ENCODE measurements around the gene SESN2.

The SESN2 gene

DNA sequence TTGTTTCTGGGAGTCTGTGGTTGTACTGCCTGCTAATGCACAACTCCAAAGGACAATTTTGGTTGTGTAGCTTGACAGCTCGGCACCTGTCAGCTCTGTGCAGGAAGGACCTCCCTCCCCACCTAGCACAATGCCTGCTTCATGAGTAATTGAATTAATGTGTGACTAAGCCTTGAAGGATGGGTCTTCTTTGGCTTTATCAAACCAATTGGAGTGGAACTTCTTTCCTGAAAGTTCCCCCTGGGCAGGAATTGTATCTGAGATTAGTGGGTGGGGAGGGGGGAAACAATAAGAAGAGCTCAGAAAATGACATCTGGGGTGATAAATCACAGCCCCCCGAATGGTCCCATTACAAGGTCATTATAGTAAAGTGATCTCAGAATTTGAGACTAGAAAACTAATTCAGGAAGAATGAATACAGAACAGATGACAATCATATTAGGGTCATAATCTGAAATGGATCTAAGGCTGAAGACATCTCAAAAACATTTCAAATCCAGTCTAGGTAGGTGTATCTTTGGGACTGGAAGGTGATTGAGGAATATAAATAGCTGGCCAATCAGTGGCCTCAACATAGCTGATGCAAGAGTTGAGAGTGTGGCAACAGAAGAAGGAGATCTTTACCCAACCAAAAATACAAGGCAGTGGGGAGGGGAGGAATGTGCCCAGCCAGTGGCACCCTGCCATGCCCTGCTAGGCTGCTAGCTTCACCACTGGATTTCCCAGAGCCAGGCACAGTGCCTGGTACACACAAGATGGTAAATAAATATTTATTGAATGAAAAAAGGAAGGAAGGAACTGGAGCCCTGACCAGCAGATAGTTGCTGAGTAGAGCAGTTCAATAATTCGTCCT, 10.1 kb upstream of the SESN2 start:
- no peak for DNase-seq (ENCODE audit: low spot score)

DNA sequence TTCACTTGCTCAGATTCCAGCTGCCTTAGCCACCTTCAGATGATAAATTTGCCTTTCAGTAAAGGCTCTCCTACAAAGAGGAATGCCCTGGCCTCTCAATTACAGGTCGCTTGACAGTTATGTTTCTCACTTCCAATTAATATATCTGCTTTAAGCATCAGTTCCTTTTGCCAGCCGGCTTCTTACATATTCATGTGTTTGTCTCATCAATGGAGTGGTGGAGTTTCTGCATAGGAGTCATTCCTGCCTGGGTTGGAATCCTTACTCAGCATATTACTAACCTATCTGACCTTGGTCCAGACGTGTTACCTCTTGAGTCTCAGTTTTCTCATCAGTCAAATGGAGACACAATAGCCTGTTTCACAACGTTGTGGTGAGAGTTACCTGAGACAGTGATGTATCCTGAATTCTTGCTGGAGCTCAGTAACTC, 9.4 kb upstream of the SESN2 start:
- no peak for DNase-seq (ENCODE audit: low spot score)

DNA sequence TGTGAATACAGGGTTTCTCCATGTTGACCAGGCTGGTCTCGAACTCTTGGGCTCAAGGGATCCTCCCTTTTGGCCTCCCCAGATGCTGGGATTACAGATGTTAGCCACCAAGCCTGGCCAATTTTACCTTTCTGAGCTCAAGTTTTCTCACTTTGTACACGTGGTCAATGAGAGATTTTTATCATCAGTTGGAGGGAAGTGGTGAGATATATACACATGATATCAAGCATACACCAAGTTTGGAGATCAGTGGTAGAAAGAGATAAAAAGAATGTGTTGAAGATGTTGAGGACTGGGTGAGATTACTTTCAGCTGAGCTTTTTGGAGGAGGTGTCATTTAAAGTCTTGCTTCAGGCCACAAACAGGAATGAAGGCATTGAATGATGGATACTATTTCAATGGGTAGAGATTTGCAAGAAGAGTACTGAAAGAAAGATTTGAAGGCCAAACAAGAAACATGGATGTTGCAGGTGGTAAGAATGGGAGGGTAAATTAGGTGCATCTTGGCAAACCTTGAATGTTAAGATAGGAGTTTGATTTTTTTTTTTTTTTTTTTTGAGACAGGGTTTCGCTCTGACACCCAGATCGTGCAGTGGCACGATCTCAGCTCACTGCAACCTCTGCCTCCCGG, 3.0 kb upstream of the SESN2 start:
- DNase-seq (ENCODE audit: low spot score): no peak

DNA sequence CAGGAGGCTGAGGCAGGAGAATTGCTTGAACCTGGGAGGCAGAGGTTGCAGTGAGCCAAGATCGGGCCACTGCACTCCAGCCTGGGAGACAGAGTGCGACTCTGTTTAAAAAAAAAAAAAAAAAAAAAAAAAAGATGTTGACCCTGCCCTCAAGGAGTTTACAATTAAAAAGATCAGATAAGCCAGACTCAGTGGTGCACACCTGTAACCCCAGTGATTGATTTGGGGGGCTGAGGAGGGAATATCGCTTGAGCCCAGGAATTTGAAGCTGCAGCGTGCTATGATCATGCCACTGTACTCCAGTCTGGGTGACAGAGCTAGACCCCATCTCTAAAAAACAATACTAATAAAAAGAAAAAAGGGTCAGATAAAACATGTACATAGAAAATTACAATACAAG, 1.6 kb upstream of the SESN2 start:
- no peak for DNase-seq (ENCODE audit: low spot score)

- no peak for DNase-seq (ENCODE audit: low spot score)
Observed at GRCh38 chr1:28258628-28259251, 578 bp upstream of the SESN2 start.

DNA sequence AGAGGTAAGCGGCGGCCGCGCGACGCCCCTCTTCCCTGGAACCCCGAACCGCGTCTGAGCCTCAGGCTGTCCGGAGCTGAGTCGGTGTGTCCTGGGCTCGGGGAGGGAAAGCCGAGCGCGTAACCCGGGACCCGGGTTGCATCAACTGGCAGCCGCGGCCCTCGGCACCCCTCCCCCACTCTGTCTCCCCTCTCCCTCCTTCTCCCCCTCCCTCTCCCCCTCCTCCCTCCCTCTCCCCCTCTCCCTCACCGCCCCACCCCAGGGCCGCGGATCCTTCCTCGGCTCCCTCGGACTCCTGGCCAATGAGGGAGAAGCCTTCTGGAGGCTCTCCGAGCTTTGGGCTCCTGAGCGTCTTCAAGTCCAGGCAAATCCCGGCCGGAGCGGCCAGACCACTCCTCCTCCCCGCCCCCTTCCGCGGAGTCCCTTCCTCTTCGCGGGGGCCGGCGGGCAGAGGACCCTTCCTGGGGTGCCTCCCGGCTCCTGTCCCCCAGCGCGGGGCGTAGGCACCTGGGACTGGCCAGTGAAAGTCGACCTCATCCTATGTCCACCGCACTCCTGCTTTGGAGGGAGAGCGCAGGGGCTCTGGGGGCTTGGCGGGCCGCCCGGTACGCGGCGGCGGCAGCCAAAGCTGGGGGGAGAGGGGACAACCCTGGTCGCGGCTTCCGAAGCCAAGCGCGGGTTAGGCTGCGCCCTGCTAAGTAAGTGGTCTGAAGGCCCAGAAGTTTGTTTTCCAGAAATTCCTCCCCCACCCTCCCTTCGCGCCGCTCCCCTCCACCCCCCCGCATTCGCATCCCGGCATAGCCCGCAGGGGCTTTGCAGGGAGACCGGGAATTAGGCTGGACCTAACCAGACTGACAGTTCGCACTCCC, 850 bp downstream of the SESN2 start:
- DNase-seq (ENCODE audit: low spot score): peak; percentile 28

GRCh38 chr1:28260803-28261174, 1.5 kb downstream of the SESN2 start:
- no peak for DNase-seq (ENCODE audit: low spot score)

GRCh38 chr1:28264897-28265296, 5.6 kb downstream of the SESN2 start:
- no peak for DNase-seq (ENCODE audit: low spot score)

DNA sequence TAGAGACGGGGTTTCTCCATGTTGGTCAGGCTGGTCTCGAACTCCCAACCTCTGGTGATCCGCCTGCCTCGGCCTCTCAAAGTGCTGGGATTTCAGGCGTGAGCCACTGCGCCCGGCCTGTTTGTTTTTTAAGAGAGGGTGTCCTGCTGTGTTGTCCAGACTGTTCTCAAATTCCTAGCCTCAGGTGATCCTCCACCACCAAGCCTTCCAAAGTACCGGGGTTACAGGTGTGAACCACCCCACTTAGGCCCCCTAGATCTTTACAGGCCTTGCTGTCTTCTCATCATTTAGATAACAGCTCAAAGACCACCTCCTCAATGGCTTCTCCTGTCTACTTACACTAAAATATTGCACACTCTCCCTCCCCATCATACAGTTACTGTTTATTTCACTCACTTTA, 6.3 kb downstream of the SESN2 start:
- no peak for DNase-seq (ENCODE audit: low spot score)

- DNase-seq (ENCODE audit: low spot score): no peak
Observed at GRCh38 chr1:28266920-28267322, 7.6 kb downstream of the SESN2 start.

DNA sequence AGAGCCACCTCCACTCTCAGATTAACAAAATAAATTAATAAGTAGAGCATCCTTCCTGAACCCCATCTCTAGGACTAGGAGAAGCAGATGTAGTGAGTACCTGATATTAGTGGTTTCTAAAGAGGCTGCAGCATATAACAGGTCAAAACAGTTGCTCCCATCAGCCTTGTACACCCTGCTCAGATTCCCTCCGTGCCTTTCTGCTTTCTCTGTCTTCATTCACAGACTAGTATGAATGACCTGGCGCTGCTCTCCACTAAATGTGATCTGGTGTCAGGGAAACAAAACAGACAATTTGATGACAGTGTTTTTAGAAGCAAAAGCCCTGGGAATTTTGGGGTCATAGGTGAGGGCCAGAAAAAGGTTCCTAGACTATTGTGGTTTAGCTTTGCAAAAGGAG, 8.3 kb downstream of the SESN2 start:
- no peak for DNase-seq (ENCODE audit: low spot score)

GRCh38 chr1:28269529-28269928, 10.2 kb downstream of the SESN2 start:
- DNase-seq (ENCODE audit: low spot score): no peak

DNA sequence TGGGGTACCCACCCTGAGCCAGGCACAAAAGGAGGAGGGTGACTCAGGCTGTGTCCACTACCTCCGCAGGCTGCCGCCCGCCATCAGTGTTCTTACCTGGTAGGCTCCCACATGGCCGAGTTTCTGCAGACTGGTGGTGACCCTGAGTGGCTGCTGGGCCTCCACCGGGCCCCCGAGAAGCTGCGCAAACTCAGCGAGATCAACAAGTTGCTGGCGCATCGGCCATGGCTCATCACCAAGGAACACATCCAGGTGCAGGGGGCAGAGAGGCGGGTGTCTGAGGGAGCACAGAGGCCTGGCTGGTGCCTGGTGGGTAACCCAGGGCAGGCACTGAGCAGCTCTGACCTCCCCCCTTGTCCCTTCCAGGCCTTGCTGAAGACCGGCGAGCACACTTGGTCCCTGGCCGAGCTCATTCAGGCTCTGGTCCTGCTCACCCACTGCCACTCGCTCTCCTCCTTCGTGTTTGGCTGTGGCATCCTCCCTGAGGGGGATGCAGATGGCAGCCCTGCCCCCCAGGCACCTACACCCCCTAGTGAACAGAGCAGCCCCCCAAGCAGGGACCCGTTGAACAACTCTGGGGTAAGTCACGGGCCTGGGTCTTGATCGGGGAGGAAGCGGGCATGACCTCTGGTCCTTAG, 13.0 kb downstream of the SESN2 start:
- no peak for DNase-seq (ENCODE audit: low spot score)

GRCh38 chr1:28273216-28273860, 14.0 kb downstream of the SESN2 start:
- DNase-seq (ENCODE audit: low spot score): no peak

GRCh38 chr1:28278763-28279162, 19.4 kb downstream of the SESN2 start:
- no peak for DNase-seq (ENCODE audit: low spot score)

DNA sequence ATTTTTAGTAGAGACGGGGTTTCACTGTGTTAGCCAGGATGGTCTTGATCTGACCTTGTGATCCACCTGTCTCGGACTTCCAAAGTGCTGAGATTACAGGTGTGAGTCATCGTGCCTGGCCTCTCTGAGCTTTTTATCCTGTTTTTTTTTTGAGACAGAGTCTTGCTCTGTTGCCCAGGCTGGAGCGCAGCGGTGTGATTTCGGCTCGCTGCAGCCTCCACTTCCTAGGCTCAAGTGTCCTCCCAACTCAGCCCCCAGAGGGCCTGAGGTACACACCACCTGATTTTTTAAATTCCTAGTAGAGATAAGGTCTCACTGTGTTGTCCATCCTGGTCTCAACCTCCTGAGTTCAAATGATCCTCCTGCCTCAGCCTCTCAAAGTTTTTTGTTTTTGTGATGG, 20.4 kb downstream of the SESN2 start:
- no peak for DNase-seq (ENCODE audit: low spot score)

GRCh38 chr1:28280501-28280900, 21.2 kb downstream of the SESN2 start:
- no peak for DNase-seq (ENCODE audit: low spot score)

DNA sequence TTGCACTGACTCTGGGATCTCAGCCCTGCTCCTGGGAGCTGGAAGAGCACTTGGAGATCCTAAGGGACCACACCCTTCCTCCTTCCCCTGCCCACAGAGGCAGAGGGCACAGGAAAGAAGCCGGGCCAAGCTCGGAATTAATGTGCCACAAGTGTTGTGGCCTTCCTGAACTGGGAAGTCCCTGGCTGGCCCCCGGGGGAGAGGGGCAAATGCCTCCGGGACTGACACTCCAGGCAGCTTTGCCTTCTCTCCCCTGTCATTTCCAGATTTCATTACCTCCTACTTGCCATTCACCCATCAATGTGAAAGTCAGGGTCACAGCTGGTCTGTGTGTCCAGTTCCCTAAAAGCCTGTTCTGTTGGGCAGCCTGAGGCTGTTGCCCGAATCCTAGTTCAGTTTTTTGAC, 21.7 kb downstream of the SESN2 start:
- no peak for DNase-seq (ENCODE audit: low spot score)

GRCh38 chr1:28281608-28282425, 22.5 kb downstream of the SESN2 start:
- DNase-seq (ENCODE audit: low spot score): no peak
